ENCODE measurements around the gene PDE8B.
"Not testable (repeated sequence)": the region's sequence is repeated elsewhere in the genome, so short reads cannot be mapped to it uniquely, and the experiment has no call there.

PDE8B gene

GRCh38 chr5:77355080-77355479 lies 144.6 kb downstream of the PDE8B start:
- DNase-seq (ENCODE audit: low spot score): no peak
- no peak for FAIRE-seq

- DNase-seq (ENCODE audit: low spot score) (no peak), FAIRE-seq (no peak)
Observed at GRCh38 chr5:77355751-77356150, 145.3 kb downstream of the PDE8B start.

- no peak for DNase-seq (ENCODE audit: low spot score)
- no peak for FAIRE-seq
Observed at GRCh38 chr5:77356740-77357139, 146.3 kb downstream of the PDE8B start.

- FAIRE-seq (no peak), DNase-seq (ENCODE audit: low spot score) (no peak)
Observed at GRCh38 chr5:77358255-77359205, 148.1 kb downstream of the PDE8B start.

- FAIRE-seq (no peak), DNase-seq (ENCODE audit: low spot score) (no peak)
Observed at GRCh38 chr5:77359231-77359630, 148.8 kb downstream of the PDE8B start.

GRCh38 chr5:77360381-77360780 lies 149.9 kb downstream of the PDE8B start:
- no peak for DNase-seq (ENCODE audit: low spot score)
- FAIRE-seq: no peak

- DNase-seq (ENCODE audit: low spot score) (no peak), FAIRE-seq (no peak)
Observed at GRCh38 chr5:77360973-77361372, 150.5 kb downstream of the PDE8B start.

GRCh38 chr5:77366717-77367500 lies 156.4 kb downstream of the PDE8B start:
- no peak for FAIRE-seq

GRCh38 chr5:77367741-77368140 lies 157.3 kb downstream of the PDE8B start:
- DNase-seq (ENCODE audit: low spot score) (peak; percentile 33), FAIRE-seq (no peak)

More at GRCh38 chr5:77366717-77367500, 156.4 kb downstream of the PDE8B start:
- DNase-seq (ENCODE audit: low spot score): no peak

GRCh38 chr5:77368367-77368766 lies 157.9 kb downstream of the PDE8B start:
- FAIRE-seq: no peak
- DNase-seq (ENCODE audit: low spot score): no peak

GRCh38 chr5:77369566-77369965 lies 159.1 kb downstream of the PDE8B start:
- DNase-seq (ENCODE audit: low spot score) (no peak), FAIRE-seq (no peak)

GRCh38 chr5:77374686-77375085 lies 164.2 kb downstream of the PDE8B start:
- DNase-seq (ENCODE audit: low spot score): no peak
- no peak for FAIRE-seq

GRCh38 chr5:77376609-77377300 lies 166.3 kb downstream of the PDE8B start:
- DNase-seq (ENCODE audit: low spot score): no peak
- no peak for FAIRE-seq

GRCh38 chr5:77379558-77380061 lies 169.1 kb downstream of the PDE8B start:
- DNase-seq (ENCODE audit: low spot score): no peak
- no peak for FAIRE-seq

- DNase-seq (ENCODE audit: low spot score) (no peak), FAIRE-seq (no peak)
Observed at GRCh38 chr5:77380636-77381035, 170.2 kb downstream of the PDE8B start.

- FAIRE-seq: not testable (repeated sequence)
Observed at GRCh38 chr5:77383336-77383735, 172.9 kb downstream of the PDE8B start.

GRCh38 chr5:77386340-77386739 lies 175.9 kb downstream of the PDE8B start:
- FAIRE-seq; DNase-seq (ENCODE audit: low spot score): not testable (repeated sequence)

More at GRCh38 chr5:77383336-77383735, 172.9 kb downstream of the PDE8B start:
- not testable (repeated sequence) for DNase-seq (ENCODE audit: low spot score)

- FAIRE-seq (no peak), DNase-seq (ENCODE audit: low spot score) (no peak)
Observed at GRCh38 chr5:77389746-77390145, 179.3 kb downstream of the PDE8B start.

GRCh38 chr5:77390221-77390620 lies 179.7 kb downstream of the PDE8B start:
- DNase-seq (ENCODE audit: low spot score) (no peak), FAIRE-seq (no peak)

GRCh38 chr5:77390795-77391194 lies 180.3 kb downstream of the PDE8B start:
- DNase-seq (ENCODE audit: low spot score) (no peak), FAIRE-seq (no peak)

- DNase-seq (ENCODE audit: low spot score) (no peak), FAIRE-seq (no peak)
Observed at GRCh38 chr5:77391240-77391765, 180.8 kb downstream of the PDE8B start.
